ENCODE data around the gene TXNDC11. TPM values are rescaled to one million over a fixed set of nuclear protein-coding genes. Genes with fewer than 3 reads are reported as not detected.
A peak's percentile ranks its signal among the peaks of the same experiment; 100 is the strongest.

The TXNDC11 gene
- polyA plus RNA-seq, 4 donors = 27.6 to 42.1 (median 40.2) TPM

DNA sequence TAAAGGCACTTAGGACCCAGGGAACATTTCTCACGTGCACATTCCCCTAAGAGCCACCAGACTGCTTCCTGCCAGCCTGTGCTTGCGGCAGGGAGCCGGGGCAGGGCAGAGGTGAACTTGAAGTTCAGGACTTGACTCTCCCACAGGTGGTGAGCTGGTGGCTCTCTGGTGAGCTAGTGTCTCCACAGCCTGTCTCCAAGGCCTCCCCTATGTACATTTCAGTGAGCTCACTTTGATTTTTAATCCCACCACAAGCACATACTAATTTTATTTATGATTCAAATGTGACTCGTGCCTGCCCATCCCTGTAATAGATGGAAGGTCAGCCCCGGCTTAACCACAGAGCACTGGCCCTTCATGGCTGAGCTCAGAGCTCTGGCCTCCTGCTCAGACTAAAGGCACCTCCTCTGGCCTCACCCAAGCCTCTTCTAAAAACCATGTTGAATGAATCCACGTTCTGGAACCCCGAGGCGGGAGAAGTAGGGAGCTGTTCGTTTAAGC lies 65.2 kb downstream of the TXNDC11 start:
- no peak for DNase-seq (ENCODE audit: low read depth in 4 of 4, low spot score in 3 of 4)

DNA sequence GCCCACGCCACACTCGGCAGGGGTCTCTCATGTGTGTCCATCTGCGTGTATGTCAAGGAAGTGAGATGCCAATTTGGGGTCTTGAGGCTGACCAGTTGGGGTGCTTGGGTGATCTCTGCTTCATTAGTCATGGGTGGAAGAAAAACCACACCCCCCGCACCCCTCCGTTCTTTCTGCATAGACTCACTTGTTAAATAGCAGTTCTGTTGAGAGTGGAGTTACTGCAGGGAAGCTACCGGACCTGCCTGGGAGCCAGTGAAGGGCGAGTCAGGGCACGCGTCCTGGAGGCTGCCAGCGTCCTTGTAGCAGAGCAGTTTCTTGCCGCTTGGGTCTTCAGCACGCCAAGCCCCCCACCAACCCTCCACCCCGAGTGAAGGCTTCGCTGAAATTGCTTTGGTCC lies 65.9 kb downstream of the TXNDC11 start:
- DNase-seq (ENCODE audit: low read depth in 4 of 4, low spot score in 3 of 4) = no peak

DNA sequence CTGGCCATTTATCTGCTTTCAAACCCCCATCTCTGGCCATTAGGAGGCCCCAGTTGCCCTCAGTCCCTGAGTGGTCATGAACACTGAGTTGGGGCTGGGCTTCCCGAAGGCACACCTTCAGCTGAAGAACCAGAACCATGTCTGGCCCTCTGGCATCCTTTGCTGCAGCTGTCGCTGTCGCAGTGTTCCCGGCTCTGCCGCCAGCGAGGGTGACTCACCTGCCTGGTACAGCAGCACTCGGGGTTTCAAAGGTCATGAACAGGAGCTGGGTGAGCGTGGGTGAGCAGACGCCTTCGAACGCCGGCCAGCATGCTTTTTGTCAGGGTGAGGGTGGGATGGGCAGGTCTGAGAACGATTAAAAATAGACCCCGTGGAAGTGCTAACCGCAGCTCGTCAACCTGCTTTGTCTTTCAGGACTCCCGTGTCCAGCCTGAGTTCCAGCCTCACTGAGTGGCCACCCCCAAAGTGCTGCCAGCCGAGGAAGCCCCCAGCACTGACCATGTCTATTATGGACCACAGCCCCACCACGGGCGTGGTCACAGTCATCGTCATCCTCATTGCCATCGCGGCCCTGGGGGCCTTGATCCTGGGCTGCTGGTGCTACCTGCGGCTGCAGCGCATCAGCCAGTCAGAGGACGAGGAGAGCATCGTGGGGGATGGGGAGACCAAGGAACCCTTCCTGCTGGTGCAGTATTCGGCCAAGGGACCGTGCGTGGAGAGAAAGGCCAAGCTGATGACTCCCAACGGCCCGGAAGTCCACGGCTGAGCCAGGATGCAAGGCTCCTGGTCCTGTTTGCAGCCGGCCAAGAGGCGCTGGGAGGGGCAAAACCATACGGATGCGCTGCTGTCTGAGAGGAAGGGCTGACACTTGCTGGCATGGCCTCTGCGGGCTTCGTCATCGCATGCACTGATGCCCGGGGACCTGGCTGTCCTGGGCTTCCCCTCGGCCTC lies 66.8 kb downstream of the TXNDC11 start:
- no peak for DNase-seq (ENCODE audit: low read depth in 4 of 4, low spot score in 3 of 4)

DNA sequence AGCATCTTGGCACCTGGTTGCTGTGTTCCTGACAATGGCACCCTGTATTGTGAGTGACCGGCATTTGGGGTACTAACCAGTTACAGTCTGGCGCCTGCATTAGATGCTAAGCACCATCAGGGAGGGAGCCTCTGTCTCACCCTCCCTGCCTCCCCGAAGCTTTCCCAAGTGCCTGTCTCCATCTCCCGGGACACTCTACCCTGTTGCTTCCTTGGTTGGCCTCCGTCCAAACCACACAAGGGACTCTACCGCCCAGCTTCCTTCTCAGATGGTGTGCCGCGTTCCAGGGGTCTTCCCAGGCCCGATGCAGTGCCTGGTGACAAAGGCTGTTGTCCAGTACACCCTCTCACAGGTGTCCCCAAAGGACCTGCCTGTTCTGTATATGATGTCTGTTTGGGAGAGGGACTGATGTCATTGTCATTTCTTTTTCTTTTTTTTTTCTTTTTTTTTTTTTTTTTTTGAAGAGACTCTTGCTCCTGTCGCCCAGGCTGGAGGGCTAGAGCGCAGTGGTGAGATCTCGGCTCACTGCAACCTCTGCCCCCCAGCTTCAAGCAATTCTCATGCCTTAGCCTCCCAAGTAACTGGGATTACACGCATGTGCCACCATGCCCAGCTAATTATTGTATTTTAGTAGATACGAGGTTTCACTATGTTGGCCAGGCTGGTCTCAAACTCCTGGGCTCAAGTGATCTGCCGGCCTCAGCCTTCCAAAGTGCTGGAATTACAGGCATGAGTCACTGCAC lies 67.7 kb downstream of the TXNDC11 start:
- DNase-seq (ENCODE audit: low read depth in 4 of 4, low spot score in 3 of 4) = no peak

DNA sequence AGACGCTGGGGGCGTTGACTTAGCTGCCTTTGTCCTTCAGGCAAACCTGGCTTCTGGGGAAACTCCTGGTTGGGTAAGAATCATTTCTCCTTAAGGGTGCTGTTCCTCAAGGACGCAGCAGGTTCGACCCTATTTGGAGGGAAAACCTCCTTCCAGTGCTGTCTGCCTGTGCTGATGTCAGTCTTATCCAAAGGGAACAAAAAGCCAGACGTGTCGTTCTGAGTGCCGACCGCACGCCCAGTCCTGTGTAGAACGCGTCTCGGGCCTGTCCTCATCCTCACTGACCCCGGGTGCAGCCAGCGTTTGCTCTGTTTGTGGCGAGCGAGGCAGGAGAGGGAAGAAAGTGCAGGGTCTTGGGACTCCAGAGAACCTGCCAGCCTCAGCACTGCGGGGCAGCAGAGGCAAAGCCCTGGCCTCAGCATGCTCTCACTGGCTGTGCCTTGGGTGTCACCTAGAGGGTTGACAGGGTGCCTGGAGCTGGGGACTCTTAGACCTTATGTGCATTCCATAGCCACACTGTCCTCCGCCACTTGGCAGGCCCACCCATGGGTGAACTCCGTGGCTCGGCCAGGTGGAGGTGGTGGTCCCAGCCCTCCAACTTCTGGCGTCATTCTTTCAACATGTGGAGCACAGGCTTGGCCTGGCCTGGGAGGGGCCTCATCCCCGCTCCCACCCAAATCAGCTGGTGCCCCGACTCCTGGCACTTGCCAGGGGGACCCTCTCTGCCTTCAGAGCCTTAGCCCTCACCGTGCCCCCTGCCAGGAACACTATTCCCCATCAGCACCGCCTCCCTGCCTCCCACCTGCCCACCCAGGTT lies 68.4 kb downstream of the TXNDC11 start:
- no peak for DNase-seq (ENCODE audit: low read depth in 4 of 4, low spot score in 3 of 4)

DNA sequence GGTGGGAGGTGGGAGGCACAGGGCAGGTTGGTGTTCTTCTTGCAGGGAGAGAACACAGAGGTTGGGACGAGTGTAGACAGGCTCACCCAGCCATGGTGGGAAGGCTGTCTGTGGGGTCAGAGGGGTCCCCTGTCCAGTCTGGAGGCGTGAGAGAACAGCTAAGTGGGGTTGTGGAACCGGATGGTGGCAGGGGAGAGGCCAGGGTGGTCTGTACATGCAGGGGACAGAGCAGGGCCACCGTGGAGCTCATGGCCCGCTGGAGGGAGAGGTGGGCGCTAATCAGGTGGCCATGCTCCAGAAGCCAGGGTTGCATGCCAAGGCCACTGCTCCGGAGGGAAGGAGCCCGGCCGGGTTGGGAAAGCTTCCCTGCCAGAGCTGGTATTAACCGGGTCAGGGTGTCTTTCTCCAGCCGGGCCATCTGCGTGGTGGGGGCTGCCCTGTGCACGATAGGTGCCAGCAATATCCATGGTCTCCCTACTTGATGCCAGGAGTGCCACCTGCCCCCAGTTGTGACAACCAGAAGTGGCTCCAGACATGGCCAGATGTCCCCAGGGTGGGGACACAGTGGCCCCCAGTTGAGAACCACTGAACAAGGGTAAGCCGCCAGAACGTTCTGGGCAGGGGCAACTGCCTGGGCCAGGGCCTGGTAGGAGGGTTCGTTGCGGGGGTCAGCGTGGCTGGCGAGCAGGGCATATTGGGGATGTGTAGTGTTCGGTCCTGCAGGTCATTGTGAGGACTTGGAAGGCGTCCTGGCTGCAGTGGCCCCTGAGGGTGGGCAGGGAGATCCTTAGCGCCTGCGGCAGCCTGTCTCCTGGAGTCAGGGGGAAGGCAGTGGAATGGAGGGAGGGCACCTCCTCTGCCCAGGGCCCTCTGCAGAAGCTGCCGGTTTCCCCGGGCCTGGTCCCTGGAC lies 69.3 kb downstream of the TXNDC11 start:
- no peak for DNase-seq (ENCODE audit: low read depth in 4 of 4, low spot score in 3 of 4)

DNA sequence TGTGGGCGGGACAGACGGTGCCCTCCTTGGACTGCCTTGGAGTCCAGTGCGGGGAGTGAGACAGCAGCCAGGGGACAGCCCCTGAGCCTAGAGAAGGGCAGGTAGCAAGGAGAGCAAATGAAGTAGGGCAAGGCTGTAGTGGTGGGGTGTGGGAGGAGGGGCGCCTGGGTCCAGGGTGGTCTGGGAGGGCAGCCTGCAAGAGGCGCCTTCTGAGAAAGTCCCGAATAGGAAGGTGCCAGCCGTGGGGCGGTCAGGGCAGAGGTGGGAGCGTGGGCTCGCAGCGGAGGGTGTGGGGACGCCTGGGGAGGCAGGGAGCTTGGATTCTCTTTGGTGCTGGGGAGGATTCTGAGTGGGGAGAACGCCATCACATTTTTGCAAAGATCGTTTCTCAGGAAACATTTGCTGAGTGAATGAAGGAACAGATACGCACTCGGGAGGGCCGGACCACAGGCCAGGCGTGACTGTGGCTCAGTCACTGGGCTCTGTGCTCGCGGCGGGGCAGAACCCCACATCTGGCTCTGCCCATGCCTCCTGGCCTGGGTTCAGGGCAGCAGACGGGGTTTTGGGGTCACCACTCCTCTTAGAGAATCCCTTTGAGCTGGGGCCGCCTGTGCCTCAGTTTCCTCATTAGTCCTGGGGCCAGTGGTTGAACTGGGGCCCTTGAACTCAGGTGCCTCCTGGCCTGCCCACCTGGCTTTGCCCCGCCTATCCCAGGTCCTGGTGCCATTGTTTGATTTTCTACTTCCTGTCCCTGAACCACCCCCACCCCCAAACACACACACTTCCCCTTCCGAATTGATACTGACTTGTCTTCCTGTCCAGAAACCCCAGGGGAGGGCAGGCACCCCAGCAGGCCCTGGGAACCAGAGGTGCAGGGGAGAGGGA lies 70.2 kb downstream of the TXNDC11 start:
- DNase-seq (ENCODE audit: low read depth in 4 of 4, low spot score in 3 of 4) = no peak

DNA sequence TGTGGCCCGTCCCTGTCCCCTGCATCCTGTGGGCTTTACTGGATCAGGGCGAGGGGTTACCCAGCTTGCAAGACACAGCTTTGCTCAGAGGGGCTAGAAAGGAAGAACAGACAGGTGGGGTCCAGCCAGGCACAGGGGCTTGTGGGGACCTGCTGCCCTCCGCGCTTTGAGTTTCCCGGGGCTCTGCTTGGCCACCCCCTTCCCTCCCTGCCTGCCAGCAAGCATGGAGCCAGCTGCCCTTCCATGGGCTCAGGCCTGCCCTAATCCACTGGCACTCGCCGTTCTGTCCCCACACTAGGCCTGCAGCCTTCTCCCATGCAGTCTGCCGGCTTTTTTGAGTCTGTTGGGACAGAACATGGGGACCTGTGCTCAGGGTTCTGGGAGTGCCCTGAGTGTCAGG lies 71.0 kb downstream of the TXNDC11 start:
- DNase-seq (ENCODE audit: low read depth in 4 of 4, low spot score in 3 of 4) = no peak

DNA sequence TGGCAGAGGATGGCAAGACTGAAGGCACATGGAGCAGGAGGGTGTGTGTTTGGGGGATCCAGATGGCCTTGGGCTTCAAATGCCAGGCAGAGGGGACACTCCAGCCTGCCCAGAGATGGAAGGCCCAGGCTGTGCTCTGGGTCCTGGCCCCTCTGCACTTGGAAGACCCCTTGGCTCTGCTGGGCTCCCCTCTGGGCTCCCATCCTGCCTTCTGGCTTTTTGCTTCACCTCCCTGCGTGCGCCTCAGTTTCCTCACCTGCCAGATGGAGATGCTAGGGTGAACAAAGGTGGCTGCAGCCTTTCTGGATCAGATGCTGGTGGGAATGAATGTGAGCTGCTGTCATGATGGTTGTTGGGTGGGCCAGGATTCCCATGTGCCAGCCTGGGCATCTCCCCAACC lies 71.4 kb downstream of the TXNDC11 start:
- no peak for DNase-seq (ENCODE audit: low read depth in 4 of 4, low spot score in 3 of 4)

DNA sequence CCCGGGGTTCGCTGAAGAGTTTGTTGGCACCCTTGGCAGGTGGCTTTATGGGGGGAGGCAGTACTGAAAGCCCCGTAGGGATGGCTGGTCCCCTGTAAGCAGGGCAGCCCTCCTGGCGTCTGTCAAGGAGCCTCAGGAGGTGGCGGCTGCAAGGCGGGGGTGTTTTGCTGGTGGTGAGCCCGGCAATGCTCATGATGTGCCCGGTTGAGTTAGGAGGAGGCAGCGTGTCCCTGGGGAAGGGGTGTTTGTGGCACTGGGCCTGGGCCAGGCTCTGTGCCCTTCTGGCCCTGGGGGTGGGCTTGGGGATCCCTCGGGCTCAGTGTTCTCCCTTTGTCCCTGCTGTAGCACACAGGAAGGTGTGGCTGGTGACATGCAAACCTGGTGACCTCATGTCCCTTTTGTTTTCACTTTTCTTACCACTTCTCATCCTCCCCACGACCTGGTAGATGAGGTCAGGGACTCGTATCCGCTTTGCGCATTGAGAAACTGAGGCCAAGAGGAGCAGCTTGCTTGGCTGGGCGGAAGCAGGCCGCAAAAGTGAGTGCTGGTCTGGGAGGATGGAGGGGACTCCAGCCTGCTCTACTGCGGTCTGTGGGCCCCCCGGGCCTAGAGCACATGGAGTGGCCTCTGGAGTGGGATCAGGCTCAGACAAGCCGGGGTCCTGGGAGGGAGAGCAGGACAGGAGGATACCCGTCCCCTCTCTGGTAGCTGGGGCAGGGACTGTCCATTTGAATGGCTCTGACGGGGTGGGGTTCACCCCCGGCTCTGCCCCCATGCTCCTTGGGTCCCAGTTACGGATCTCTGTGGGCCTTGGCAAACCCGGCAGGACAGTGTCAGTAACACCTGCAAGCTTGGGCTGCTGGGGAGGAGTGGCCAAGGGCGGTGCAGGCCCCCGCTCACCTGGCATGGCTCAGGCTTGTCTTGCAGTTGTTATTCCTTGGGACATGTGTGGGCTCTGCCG lies 72.2 kb downstream of the TXNDC11 start:
- no peak for DNase-seq (ENCODE audit: low read depth in 4 of 4, low spot score in 3 of 4)

DNA sequence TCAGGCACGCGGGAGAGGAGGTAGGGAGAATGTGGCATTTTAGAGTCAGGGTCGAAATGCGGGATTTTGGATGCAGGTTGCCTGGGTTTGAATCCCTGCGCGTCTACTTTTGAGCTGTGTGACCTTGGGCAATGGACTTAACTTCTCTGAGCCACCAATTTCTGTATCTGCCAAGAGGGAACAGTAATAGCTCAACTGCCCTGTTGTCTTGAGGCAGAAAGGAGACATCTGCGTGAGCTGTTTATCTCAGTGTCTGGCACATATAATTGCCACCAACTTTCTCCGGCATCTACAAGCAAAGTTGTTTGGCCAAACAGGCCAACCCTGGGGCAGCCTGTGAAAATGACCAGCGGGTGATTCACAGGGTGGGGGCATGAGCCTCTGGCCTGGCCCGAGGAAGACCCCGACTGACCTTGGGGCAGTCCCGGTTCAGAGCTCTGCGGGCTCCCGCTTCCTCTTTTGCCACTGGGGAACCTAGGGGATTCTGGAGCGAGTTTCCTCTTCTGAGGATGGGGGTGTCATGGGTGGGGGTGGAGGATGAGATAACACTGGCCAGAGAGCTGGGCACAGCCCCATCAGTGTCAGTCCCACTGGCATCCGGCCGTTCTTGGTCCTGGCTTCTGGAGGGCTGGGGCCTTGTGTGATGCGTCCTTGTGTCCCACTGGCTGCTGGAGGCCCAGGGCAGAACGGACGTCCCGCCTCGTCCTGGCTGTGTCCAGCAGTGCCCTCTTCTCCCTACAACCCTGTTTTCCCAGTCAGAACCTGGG lies 73.1 kb downstream of the TXNDC11 start:
- DNase-seq (ENCODE audit: low read depth in 4 of 4, low spot score in 3 of 4) = no peak

DNA sequence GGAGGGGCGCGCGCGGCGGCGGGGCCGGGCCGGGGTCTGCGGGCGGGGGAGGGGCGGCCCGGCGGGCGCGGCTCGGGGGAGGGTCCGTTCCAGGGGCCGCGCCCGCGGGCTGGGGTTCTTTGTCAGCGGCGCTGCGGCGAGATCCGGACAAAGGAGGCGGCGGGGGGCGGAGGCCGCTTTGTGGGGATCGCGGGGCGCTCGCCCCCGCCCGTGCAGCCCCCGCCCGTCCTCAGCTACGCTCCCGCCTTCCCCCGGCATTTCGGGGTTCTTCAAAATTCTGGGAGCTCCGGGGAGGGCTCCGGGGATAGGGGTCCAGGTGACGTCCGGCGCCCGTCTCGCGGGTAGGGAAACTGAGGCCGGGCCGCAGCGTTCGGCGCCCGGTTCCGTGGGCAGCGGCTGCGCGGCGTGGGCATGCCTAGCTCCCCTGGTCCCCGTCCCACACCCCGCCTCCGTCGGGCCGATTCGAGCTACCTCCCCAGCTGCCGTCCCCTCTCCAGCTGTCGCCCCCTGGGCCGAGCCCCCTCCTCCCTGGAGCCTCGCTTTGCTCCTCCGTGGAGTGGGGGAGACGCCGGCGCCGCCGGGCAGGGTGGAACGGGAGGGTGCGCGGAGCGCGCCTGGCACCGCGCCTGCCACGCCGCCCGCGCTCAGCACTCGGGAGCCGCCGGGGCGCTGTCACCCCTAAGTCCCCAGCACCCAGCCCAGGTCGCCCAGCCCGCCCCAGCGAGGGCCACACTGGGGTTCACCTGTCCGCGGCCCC lies 73.9 kb downstream of the TXNDC11 start:
- no peak for DNase-seq (ENCODE audit: low read depth in 4 of 4, low spot score in 3 of 4)

DNA sequence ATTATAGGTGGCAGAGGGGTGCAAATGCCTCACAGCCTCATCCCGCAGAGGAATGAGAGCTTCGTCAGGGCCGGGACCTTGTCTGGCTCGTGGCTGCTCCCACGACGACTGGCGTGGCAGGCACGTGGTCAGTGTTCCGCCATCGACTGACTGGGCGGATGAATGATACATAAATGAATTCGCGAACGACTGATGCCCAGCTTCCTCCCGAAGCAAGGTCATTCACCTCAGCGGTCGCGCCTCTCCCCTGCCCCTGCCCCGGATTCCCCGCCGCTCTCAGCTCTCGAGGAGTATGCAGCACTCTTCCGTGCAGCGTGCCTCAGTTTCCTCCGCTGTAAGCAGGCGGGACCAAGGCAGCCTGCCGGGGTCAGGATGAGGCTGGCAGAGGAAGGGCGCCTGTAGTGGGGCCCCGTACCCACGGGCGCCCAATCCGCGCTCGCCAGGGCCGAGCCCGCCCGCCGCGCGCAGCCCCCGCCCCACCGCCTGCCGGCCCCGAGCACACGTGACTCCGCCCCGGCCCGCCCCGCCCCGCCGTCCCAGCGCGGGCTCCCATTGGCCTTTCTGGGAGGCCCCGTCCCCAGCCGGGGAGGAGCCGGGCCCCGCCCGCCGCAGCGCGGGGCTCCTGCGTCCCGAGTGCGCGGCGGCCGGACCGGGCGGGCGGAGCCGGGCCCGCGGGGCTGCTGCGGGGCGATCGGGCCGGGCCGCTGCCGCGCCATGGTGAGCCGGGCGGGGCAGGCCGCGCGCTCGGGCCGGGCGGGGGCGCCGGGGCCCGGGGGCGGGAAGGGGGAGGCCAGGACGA lies 74.6 kb downstream of the TXNDC11 start, which contains the start of gene SNN:
SNN (plus strand) TSS at position 632 of the 799 bp plus-strand sequence. CDS start 7,605 bp downstream, outside the sequence.
- DNase-seq (ENCODE audit: low read depth in 4 of 4, low spot score in 3 of 4) = peak in 3 of 4 donors; percentile 72 to 80 (median 77)

DNA sequence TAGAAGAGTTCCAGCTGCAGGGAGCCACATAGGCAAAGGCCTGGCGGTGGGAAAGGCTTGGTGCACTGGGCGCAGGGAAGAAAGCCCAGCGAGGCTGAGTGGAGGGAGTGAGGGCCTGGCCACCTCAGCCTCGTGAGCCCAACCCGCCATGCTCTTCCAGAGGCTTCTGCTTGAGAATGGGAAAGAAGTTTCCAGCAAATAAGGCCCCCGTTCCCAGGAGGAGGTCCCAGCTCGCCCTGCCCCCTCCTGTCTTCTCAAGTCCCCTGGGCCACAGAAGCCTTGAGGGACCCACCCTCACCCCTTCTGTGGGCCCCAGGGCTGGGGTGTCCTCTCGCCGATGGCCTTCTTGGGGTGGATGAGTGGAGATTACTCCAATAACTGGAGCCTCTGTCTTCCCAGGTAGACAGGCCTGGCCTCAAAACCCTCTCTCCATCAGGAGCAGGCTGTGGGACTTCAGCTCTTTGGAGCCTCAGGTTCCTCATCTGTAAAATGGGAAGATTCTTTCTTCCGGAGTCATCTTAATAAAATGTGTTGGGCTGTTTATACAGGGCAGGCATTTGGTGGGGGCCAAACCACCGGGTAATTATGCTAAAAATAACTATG lies 75.3 kb downstream of the TXNDC11 start:
- DNase-seq (ENCODE audit: low read depth in 4 of 4, low spot score in 3 of 4) = no peak
